Measurements from ENCODE around the gene CD7.

Gene CD7

GRCh38 chr17:82314727-82315605 lies 2.4 kb downstream of the CD7 start:
- FAIRE-seq (no peak), DNase-seq (ENCODE audit: low spot score) (no peak)

- DNase-seq (ENCODE audit: low spot score) (no peak), FAIRE-seq (no peak)
Observed at GRCh38 chr17:82314012-82314726, 3.2 kb downstream of the CD7 start.

- no peak for FAIRE-seq
- no peak for DNase-seq (ENCODE audit: low spot score)
Observed at GRCh38 chr17:82313195-82314011, 4.0 kb downstream of the CD7 start.

- FAIRE-seq, result no peak
Observed at GRCh38 chr17:82311971-82312370, 5.4 kb downstream of the CD7 start.

DNA sequence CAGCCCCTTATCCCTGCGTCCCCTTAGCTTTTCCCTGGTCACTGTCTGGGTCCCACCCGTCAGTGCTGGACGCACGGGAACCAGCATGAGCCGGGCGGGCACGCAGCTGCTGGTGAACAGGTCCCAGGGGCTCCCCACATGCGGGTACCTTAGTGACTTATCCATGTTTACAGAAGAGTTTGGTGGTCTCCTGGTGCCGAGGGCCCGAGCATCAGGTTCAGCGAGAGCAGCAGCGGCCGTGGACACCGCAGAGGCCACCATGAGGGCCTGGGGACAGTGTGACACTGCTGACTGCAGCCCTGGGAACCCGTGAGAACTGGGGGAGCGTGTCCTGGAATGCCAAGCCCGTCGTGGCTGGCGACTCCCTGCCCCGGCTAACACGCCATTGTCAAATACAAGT lies 6.5 kb downstream of the CD7 start:
- no peak for FAIRE-seq

More at GRCh38 chr17:82311971-82312370, 5.4 kb downstream of the CD7 start:
- no peak for DNase-seq (ENCODE audit: low spot score)

GRCh38 chr17:82309656-82310570 lies 7.5 kb downstream of the CD7 start:
- FAIRE-seq (no peak), DNase-seq (ENCODE audit: low spot score) (no peak)

More for the DNA sequence above, 6.5 kb downstream of the CD7 start:
- DNase-seq (ENCODE audit: low spot score), result no peak

DNA sequence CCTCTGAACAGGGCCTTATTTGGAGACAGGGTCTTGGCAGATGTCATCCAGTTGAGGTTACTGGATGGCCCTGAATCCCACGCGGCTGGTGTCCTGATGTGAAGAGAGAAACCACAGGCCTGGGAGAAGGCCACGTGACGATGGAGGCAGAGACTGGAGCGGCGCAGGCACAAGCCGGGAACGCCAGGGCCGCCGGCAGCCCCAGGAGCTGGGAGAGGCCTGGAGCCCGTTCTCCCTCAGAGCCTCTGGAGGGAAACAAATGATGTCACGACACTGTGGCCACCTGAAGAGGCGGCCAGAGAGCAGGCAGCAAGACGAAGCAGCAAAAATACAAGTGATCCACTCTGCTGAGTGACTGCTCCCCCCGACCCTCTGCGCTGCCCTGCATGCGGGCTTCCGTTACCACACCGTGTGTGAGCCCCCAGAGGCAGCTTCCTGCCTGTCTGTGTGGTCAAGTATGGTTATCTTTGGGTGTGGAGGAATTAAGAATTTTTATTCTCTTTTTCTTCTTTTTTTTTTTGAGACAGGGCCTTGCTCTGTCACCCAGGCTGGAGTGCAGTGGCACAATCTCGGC lies 11.6 kb downstream of the CD7 start:
- DNase-seq (ENCODE audit: low spot score) (no peak), FAIRE-seq (no peak)

DNA sequence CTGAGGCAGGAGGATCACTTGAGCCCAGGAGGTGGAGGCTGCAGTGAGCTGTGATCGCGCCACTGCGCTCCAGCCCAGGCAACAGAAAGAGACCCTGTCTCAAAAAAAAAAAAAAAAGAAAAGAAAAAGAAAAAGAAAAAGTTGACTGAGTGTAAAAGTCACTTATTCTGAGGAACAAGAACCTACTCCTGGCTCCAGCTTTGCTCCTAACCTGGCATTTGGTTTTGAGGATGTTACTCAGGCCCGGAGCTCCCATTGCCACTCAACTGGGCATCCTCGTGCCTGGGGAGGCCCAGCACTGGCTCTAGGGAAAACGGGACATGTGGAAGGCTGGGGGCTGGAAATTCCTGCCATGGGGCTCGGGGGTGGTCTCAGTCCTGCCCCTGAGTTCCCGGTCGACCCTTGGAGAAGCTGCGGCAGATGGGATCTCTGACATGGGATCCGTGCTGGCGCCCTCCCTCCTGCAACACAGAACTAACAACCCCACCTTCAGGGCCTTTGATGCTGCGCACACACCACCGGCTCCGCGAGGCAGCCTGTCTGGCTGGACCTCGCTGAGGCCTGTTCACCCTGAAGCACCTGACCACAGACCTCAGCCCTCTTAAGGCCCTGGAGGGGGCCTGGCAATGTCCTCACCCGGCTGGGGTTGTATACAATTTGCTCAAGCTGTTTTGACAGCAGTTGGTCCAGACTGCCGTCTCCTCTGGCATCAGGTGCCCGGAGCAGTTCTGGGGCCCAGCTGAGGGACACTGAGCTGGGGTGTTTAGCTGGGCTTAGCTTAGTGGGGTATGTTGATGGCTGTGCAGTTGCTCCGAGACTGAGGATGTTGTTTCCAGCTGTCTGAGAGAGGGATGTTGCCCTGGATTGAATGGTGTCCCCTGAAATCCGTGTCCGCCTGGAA lies 12.3 kb downstream of the CD7 start:
- FAIRE-seq, result no peak
- DNase-seq (ENCODE audit: low spot score), result no peak

DNA sequence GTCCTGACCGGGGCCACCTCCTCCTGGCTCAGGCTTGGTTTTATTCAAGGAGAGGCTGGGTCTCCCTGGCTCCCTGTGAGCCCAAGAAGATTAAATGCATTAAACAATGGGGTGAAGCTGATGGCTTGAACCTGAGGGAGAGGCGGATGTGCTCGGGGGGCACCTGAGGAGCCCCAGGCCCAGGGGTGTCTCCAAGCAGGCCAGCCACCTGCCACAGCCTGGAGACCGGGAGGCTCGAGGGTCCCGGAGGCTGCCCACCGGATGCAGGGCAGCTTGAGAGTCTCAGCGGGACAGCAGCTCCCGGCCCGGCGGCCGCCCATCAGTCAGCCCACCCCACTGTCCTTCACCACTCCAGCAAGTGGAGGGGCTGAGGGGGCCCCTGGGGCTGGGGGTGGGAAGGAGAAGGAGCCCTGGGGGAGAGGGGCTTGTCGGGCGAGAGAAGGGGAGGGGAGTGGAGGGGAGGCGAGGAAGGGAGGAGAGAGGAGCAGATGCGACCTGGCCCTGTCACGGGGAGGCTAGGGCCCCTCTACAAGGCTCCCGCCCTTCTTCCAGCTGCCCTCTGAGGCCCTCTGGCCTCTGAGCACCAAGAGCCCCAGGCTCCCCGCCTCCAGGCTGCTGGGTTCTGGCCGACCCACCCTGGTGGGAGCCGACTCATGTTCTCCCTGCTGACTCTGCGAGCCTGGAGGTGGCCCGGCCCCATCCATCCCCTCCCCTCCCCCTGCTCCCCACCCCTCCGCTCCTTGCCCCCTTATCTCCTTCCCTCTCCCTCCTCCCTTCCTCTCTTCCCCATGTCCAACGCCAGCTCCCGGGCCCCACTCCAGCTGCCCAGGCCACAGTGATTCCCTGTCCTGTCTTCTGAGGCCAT lies 13.2 kb downstream of the CD7 start:
- FAIRE-seq, result no peak
- DNase-seq (ENCODE audit: low spot score), result no peak

DNA sequence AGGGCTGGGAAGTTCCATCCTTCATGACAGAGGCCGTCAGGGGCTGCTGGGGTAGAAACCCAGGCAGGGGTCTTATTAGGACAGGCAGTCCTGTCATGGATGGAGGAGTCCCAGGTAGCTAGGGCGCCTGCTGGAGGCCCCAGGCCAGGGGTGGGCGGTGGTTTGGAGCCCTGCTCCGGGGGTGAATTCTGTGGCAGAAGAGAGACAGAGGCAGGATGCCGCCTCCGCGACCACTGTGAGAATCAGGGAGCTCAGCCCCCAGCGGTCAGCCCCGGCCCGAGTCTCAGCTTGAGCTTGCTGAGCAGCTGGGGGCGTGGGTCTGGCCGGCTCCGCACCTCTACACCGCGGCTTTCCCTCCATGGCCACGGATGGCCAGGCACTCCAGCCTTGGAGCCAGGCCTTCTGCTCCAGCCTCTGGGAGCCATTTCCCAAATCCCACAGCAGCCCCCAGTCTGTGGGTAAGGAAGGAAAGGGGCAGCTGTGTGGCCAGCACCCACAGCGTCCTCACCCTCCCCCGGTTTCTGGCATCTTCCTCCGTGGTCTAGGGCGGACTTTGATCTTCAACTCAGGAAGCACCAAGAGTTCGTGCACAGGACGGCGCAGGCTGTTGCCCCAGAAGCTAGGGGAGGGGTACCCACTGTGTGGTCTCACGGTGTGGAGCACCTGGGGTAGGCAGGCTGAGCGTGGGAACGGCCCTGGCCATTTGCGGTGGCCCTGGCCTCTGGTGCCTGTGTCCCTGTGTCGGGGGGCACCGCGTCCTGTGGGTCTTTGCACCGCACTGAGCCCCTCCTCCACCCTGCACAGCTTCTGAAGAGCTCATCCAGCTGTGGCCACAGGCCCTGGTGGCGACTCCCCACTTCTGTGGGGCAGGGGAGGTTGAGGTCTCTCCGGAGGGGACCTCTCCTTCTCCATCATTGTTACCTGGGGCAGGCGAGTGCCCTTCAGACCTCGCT lies 14.1 kb downstream of the CD7 start:
- no peak for DNase-seq (ENCODE audit: low spot score)
- no peak for FAIRE-seq

- FAIRE-seq (no peak), DNase-seq (ENCODE audit: low spot score) (no peak)
Observed at GRCh38 chr17:82302568-82302963, 14.8 kb downstream of the CD7 start.

- FAIRE-seq (no peak), DNase-seq (ENCODE audit: low spot score) (no peak)
Observed at GRCh38 chr17:82301916-82302567, 15.4 kb downstream of the CD7 start.

DNA sequence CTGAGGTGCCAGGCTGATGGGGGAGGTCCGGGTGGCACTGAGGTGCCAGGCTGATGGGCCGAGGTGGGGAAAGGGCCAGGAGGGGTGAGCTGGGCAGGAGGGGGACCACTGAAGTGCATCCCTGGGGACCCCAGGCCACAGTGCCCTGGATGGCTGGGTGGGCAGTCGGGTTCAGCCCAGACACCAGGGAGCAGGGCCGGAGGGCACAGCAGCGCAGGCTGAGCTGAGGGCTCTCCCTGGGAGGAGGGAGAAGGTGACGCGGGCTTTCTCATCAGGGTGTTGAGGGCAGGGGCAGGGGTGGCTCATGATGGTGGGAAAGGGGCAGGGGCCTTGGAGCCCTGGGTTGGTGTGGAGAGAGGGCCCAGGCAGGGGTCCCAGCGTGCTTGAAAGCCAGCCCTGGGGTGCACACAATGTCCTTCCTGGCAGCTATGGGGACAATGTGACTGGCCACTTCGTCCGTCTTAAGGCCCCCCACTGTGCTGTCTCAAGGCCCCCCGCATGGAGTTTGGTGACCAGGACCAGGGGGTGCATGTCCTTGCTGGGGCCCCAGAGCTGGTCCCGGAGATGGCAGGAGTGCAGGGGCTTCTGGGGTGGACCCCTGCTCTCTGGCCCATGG lies 16.0 kb downstream of the CD7 start:
- FAIRE-seq (no peak), DNase-seq (ENCODE audit: low spot score) (no peak)

DNA sequence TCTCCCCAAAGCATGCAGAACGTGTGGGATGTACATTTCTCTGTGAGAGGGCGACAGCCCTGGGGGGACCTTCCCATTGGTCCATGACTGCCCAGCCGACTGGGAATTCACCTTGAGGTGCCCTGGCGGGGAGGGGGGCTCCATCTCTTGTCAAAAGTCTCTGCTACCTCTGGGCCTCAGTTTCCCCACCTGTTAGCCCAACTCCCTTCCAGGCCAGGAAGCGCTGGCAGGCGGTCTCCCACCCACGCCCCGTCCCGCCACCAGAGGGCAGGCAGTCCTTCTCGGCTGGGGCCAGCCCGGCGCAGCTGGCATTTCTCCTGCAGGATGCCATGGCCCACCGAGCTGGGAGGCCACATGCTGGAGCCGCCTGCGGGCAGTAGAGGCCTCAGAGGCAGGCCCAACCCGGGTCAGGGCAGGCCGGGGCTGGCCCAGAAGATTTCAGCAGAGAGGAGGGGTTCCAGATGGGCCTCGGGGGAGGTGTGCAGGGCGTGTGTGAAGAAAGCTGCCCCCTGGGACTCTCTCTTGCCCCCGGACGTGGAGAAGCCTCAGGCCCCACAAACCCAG lies 16.6 kb downstream of the CD7 start:
- no peak for FAIRE-seq

DNA sequence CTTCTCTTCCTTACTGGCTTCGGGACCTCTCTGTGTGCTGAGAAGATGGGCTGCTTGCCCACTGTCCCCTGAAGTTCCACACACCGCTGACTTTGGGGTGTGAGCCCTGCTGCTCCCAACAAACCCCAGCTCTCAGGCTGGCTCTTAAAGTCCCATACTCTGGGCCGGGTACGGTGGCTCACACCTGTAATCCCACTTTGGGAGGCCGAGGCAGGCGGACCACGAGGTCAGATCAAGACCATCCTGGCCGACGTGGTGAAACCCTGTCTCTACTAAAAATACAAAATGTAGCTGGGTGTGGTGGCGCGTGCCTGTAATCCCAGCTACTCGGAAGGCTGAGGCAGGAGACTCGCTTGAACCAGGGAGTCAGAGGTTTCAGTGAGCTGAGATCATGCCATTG lies 17.2 kb downstream of the CD7 start:
- no peak for DNase-seq (ENCODE audit: low spot score)
- no peak for FAIRE-seq

More for the DNA sequence above, 16.6 kb downstream of the CD7 start:
- DNase-seq (ENCODE audit: low spot score), result peak; percentile 10

- DNase-seq (ENCODE audit: low spot score), result no peak
- FAIRE-seq, result no peak
Observed at GRCh38 chr17:82299452-82299851, 18.0 kb downstream of the CD7 start.

Data from RCC 7860 (cell line).